Measurements from ENCODE around the gene TWF2. TPM values are rescaled to one million over a fixed set of nuclear protein-coding genes. Genes with fewer than 3 reads are reported as not detected.

The TWF2 gene
- total RNA-seq, 1 experiment from 2014 or later: 44.8 TPM

DNA sequence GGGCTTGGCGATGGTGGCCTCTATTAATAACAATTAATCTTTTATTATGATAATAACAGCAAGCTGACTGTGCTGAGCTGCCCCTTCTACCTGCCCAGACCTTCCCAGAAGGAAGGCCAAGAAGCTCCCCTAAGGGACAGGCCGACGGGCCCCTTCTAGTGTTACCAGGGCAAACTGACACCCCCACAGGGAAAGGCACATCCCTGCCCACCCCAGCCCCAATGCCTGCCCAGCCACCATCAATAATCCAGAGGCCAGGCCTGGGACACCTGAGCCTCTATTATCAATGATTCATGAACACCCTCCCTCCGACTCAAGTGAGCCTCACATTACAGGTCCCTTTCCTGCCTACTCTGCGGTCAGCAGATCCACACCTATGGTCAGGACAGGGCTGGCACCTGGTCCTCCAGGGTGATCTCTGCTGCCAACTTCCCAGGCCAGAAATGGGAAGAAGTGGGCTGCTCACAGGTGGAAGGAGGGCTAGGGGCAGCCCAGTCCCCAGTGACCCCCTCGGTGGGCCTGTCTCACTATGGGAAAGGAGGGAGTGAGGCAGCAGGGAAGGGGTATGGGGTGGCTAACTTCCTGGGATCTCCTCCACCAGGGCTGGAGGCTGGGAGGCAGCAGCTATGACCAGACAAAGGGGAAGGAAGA, 1.8 kb downstream of the TWF2 start:
- Mint-ChIP-seq H3K27me3 (ENCODE audit: low read depth) (peaks cover under 1% of the 10 kb centered on the region), H3K36me3 (ENCODE audit: insufficient read depth in 1 of 3, low read depth in 3 of 3) (peaks cover 0 to 21% (median 17%) of the 10 kb centered on the region in 3 experiments; a peak in 5 of 7 replicates), H3K27ac (peak overlapping the region; percentile 55 to 63 (median 61); a peak in 3 of 7 replicates), H3K9me3 (no peaks in the 10 kb centered on the region), H3K4me3 (peak overlapping the region; percentile 35 to 68; a peak in 4 of 5 replicates), H3K4me1 (peaks cover 39 to 47% of the 10 kb centered on the region in 2 experiments)
- Histone ChIP-seq H4K20me1 (ENCODE audit: control insufficient read depth, insufficient read depth, insufficient read length) (no peaks in the 10 kb centered on the region), H3K27ac (ENCODE audit: insufficient read length, low read depth, low read length) (no peak overlapping the region), H3T11ph (ENCODE audit: low read length) (no peak overlapping the region), H2AK5ac (ENCODE audit: insufficient read length, low read length) (no peak overlapping the region), H4K5ac (ENCODE audit: insufficient read length, low read depth, low read length) (no peak overlapping the region), H3K18ac (ENCODE audit: insufficient read length, low read depth, low read length) (no peak overlapping the region), H3K4me2 (ENCODE audit: insufficient read depth, insufficient read length, low read length) (peak overlapping the region; percentile 99), H3K14ac (ENCODE audit: insufficient read depth, low read length) (peak overlapping the region; percentile 61; the same call in 1 of the 2 replicates), H3K23me2 (ENCODE audit: insufficient read length, low read depth, low read length, poor library complexity, severe bottlenecking) (peaks cover 8% of the 10 kb centered on the region), H2BK20ac (ENCODE audit: low read depth, low read length, poor library complexity, severe bottlenecking) (no peak overlapping the region), H3K23ac (ENCODE audit: insufficient read length, low read depth, low read length) (no peak overlapping the region), H3K4ac (ENCODE audit: low read depth, low read length) (no peak overlapping the region; the same call in 1 of the 2 replicates), H2BK15ac (ENCODE audit: low read depth, low read length) (no peak overlapping the region), H3K9me3 (ENCODE audit: control insufficient read depth, low read depth, low read length) (no peaks in the 10 kb centered on the region), H2BK5ac (ENCODE audit: insufficient read length, low read length) (no peak overlapping the region), H3K79me2 (ENCODE audit: insufficient read depth, low read length) (peaks cover 5% of the 10 kb centered on the region; the same call in 1 of the 2 replicates), H3K9ac (ENCODE audit: extremely low read depth, insufficient read length, low read length) (no peak overlapping the region), H3K79me1 (ENCODE audit: insufficient read depth, low read depth, low read length, poor library complexity, severe bottlenecking) (no peaks in the 10 kb centered on the region), H2BK12ac (ENCODE audit: insufficient read length, low read depth, low read length) (no peak overlapping the region), H2AFZ (ENCODE audit: low read length) (no peak overlapping the region), H3K4me1 (ENCODE audit: insufficient read depth, low read length) (peaks cover 15% of the 10 kb centered on the region), H2BK120ac (ENCODE audit: low read depth, low read length, poor library complexity, severe bottlenecking) (no peak overlapping the region), H3K27me3 (ENCODE audit: insufficient read depth, low read length) (no peaks in the 10 kb centered on the region), H4K91ac (ENCODE audit: insufficient read length, low read depth, low read length) (no peak overlapping the region), H4K8ac (replicated peaks; ENCODE audit: insufficient read length, low read depth, low read length) (no peak overlapping the region), H3K56ac (ENCODE audit: insufficient read length, low read depth, low read length) (no peak overlapping the region)
- DNase-seq: no peak
- no CpG with 5 or more reads among the region's 6 CpGs for whole genome bisulfite sequencing (ENCODE audit: extremely low coverage, insufficient read length, low lambda C conversion rate)
- TF ChIP-seq, protein P1, sequence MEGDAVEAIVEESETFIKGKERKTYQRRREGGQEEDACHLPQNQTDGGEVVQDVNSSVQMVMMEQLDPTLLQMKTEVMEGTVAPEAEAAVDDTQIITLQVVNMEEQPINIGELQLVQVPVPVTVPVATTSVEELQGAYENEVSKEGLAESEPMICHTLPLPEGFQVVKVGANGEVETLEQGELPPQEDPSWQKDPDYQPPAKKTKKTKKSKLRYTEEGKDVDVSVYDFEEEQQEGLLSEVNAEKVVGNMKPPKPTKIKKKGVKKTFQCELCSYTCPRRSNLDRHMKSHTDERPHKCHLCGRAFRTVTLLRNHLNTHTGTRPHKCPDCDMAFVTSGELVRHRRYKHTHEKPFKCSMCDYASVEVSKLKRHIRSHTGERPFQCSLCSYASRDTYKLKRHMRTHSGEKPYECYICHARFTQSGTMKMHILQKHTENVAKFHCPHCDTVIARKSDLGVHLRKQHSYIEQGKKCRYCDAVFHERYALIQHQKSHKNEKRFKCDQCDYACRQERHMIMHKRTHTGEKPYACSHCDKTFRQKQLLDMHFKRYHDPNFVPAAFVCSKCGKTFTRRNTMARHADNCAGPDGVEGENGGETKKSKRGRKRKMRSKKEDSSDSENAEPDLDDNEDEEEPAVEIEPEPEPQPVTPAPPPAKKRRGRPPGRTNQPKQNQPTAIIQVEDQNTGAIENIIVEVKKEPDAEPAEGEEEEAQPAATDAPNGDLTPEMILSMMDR (conservative IDR thresholded peaks at IDR 0.05): no peak
